Tibial nerve (tissue), 4 donors: ENCODE results near the gene CLCF1. TPM values are rescaled to one million over a fixed set of nuclear protein-coding genes. Genes with fewer than 3 reads are reported as not detected.
"Not testable (repeated sequence)": the region's sequence is repeated elsewhere in the genome, so short reads cannot be mapped to it uniquely, and the experiment has no call there.

Experiments
- DNase-seq, 2 donors: peaks; one replicate each; pipeline ENCODE4 v3.0.0-alpha.2; 2019; ENCODE audit warnings: low spot score in 2 of 2
- H3K27ac ChIP-seq, 4 donors: fragments of 200-600 bp; sonication (generic) in 3 of 4; one replicate each; pipeline ENCODE4 v1.5.1; 2017 to 2019; ENCODE audit warnings: mild to moderate bottlenecking in 1 of 4
- H3K27me3 ChIP-seq, 2 donors: fragments of 200-600 bp; sonication (generic) in 1 of 2; one replicate each; pipeline versions ENCODE4 v1.5.1 to v1.6.0; 2017 to 2019
- H3K36me3 ChIP-seq, 3 donors: fragments of 200-600 bp; sonication (generic); one replicate each; pipeline ENCODE4 v1.5.1; 2018 to 2019
- H3K4me1 ChIP-seq, 4 donors: fragments of 200-600 bp; sonication (generic) in 3 of 4; one replicate each; pipeline ENCODE4 v1.5.1; 2017 to 2019
- H3K4me3 ChIP-seq, 4 donors: fragments of 200-600 bp; sonication (generic) in 3 of 4; one replicate each; pipeline ENCODE4 v1.5.1; 2017 to 2019; ENCODE audit warnings: mild to moderate bottlenecking in 1 of 4, moderate library complexity in 1 of 4
- H3K9me3 ChIP-seq, 4 donors: fragments of 200-600 bp; sonication (generic) in 3 of 4; one replicate each; pipeline ENCODE4 v1.5.1; 2017 to 2019
- EP300 ChIP-seq, 2 donors: sonication (generic); formaldehyde crosslinking; IDR thresholded peaks; one replicate each; pipeline ENCODE4 v1.6.1; 2017; ENCODE audit warnings: antibody characterized with exemption in 2 of 2, mild to moderate bottlenecking in 1 of 2
- POLR2A ChIP-seq, 2 donors: fragments of 450-650 bp; IDR thresholded peaks; one replicate each; pipeline ENCODE4 v1.6.1; 2017; ENCODE audit warnings: antibody characterized with exemption in 2 of 2, mild to moderate bottlenecking in 2 of 2, moderate library complexity in 2 of 2
- WGBS, 2 donors: methylation state at CpG; one replicate each; pipeline ENCODE4 v1.1.5; 2018; 5-methylcytosine and 5-hydroxymethylcytosine counted together
- total RNA-seq, 4 donors: library from RNA; depleted of rRNA; stranded (reverse); fragments of >200 nt; gene quantifications; one replicate each; pipeline ENCODE4 v1.1.0, GENCODE V29; 2016
- TF ChIP-seq, protein P1 (sequence below), 5 experiments: fragments of 200-600 bp in 3 of 5; fragments of 450-650 bp in 2 of 5; sonication (generic) in 3 of 5; IDR thresholded peaks; one replicate each; pipeline ENCODE4 v1.5.1; 2016 to 2019; ENCODE audit warnings: antibody characterized with exemption in 5 of 5, mild to moderate bottlenecking in 3 of 5, moderate library complexity in 2 of 5

Gene CLCF1
- total RNA-seq, 4 donors from 2014 or later: 3.7 to 23.1 (median 5.9) TPM

DNA sequence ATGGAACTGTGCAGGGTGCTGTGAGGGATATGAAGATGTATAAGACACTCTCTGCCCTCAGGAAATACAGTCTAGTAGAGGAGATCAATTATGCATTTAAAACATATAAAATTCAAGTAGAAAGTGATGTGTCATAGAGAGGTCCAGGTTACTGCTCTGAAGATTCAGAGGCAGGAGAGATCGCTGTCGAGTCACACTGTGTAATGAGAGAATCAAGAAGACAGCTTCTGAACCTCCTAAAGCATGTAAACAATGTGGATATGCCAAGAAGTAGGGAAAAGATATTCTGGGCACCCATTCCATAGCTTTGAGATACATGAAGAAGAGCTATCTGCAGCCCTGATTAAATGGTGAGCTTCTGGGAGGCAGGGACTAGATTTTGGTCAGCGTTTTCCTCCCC is 53.4 kb downstream of the CLCF1 start:
- TF ChIP-seq POLR2A (IDR thresholded peaks at IDR 0.05) (no peak), EP300 (IDR thresholded peaks at IDR 0.05) (no peak)
- no peaks in the 10 kb centered on the region for H3K9me3 ChIP-seq
- H3K36me3 ChIP-seq: peaks cover 0 to 14% (median 0%) of the 10 kb centered on the region in 3 donors
- no peaks in the 10 kb centered on the region for H3K27me3 ChIP-seq
- 69 to 81% methylated on average over 3 of the region's 3 CpGs for WGBS, 2 donors
- H3K4me3 ChIP-seq: no peak overlapping the region
- H3K27ac ChIP-seq: no peak overlapping the region
- H3K4me1 ChIP-seq: peaks cover 0 to 33% (median 6%) of the 10 kb centered on the region in 4 donors
- no peak for DNase-seq

DNA sequence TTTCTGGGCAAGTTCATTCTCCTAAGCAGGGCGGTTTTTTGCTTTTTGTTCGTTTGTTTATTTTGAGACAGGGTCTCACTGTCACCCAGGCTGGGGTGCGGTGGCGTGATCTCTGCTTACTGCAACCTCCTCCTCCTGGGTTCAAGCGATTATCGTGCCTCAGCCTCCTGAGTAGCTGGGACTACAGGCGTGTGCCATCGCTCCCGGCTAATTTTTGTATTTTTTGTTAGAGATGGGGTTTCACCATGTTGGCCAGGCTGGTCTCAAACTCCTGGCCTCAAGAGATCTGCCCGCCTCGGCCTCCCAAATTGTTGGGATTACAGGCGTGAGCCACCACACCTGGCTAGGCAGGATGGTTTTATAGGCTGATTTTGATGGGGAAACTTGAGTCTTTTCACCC is 54.5 kb downstream of the CLCF1 start:
- not testable (repeated sequence) for H3K27me3 ChIP-seq, H3K27ac ChIP-seq, H3K9me3 ChIP-seq, DNase-seq
- peaks cover 0 to 33% (median 6%) of the 10 kb centered on the region in 4 donors for H3K4me1 ChIP-seq
- H3K4me3 ChIP-seq: peak overlapping the region in 1 of 4 donors; percentile 87
- peaks cover 0 to 14% (median 0%) of the 10 kb centered on the region in 3 donors for H3K36me3 ChIP-seq
- 90 to 95% methylated on average over 12 of the region's 12 CpGs for whole genome bisulfite sequencing, 2 donors

DNA sequence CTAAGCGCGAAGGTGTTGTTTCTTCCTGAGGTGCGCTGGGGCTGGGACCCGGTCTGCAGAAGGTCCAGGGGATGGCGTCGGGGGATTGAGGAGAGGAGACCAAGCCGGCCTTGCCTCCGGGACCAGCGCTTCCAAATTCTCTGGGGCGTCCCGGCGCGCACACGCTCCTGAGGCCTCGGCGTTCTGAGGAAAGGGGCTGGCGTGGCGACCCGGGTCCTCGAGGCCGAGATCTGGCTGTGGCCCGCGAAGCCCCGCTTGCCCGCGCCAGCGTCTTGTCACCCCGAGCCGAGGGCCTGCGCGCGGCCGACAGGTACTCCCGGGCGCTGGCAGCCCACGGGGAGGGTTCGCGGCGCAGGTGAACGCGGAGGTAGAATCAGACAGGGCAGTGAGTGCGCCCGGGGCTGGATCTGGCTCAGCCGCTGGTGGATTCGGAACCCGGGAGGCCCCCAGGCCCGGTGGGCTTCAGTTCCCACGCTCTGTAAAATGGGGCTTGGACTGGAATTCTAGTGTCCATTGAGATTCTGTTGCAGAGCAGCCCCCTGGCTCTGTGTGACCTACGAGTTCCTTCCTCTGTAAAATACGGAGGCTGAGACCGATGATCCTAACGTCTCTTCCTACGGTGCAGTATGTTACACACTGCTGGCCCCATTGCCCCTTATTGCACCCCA is 55.4 kb downstream of the CLCF1 start:
- Histone ChIP-seq H3K36me3 (peaks cover 0 to 13% (median 0%) of the 10 kb centered on the region in 3 donors), H3K27me3 (no peaks in the 10 kb centered on the region), H3K4me1 (peaks cover 0 to 33% (median 6%) of the 10 kb centered on the region in 4 donors), H3K9me3 (no peaks in the 10 kb centered on the region), H3K4me3 (peak overlapping the region; percentile 65 to 87 (median 77)), H3K27ac (peak overlapping the region; percentile 87 to 97 (median 92))
- TF ChIP-seq, protein P1, sequence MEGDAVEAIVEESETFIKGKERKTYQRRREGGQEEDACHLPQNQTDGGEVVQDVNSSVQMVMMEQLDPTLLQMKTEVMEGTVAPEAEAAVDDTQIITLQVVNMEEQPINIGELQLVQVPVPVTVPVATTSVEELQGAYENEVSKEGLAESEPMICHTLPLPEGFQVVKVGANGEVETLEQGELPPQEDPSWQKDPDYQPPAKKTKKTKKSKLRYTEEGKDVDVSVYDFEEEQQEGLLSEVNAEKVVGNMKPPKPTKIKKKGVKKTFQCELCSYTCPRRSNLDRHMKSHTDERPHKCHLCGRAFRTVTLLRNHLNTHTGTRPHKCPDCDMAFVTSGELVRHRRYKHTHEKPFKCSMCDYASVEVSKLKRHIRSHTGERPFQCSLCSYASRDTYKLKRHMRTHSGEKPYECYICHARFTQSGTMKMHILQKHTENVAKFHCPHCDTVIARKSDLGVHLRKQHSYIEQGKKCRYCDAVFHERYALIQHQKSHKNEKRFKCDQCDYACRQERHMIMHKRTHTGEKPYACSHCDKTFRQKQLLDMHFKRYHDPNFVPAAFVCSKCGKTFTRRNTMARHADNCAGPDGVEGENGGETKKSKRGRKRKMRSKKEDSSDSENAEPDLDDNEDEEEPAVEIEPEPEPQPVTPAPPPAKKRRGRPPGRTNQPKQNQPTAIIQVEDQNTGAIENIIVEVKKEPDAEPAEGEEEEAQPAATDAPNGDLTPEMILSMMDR (IDR thresholded peaks at IDR 0.05): no peak
- no peak for TF ChIP-seq POLR2A (IDR thresholded peaks at IDR 0.05)
- no peak for TF ChIP-seq EP300 (IDR thresholded peaks at IDR 0.05)
- 1 to 2% methylated on average over 25 to 37 of the region's 53 CpGs for WGBS, 2 donors
- DNase-seq: no peak

DNA sequence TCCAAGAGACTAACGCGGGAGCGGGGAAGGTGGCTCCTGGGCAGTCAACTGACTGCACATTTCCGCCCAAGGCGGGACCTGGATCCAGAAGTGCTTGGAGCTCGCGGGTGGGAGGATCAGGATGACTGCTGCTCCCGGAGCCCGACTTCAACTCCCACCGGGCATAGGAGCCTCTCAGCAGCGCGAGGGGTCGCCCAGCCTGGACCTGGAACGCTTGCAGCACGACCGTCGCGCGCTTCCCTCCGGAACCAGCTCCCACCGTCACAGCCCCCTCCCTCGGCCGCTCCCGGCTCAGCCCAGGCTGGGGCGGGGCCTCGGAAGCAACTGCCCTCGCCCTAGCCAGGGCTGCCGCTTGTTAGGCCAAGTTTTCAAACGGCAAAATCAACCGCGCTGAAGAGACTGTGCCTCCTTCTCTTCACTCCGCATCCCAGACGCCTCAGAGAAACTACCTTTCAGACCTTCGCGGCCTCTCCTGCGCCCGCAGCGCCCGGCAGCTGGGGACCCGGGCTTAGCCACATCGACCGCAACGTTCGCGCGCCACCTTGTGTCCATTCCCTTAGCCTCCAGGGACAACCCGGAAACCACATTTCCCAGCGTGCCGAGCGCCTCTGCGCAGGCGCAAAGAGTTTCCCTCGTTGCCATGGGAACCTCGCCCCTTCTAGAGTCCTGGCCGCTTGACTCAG is 56.1 kb downstream of the CLCF1 start:
- peak overlapping the region; percentile 65 to 87 (median 77) for H3K4me3 ChIP-seq
- TF ChIP-seq, protein P1 (IDR thresholded peaks at IDR 0.05): peak; percentile 92 to 100 (median 96)
- peak; percentile 10 to 59 for TF ChIP-seq POLR2A (IDR thresholded peaks at IDR 0.05)
- TF ChIP-seq EP300 (IDR thresholded peaks at IDR 0.05): peak; percentile 69 to 75
- peak overlapping the region; percentile 87 to 97 (median 92) for H3K27ac ChIP-seq
- peaks cover 0 to 7% (median 0%) of the 10 kb centered on the region in 3 donors for H3K36me3 ChIP-seq
- H3K9me3 ChIP-seq: no peaks in the 10 kb centered on the region
- H3K4me1 ChIP-seq: peaks cover 0 to 38% (median 8%) of the 10 kb centered on the region in 4 donors
- WGBS, 2 donors: 0 to 1% methylated on average over 43 to 54 of the region's 55 CpGs
- H3K27me3 ChIP-seq: no peaks in the 10 kb centered on the region
- peak; percentile 92 to 97 for DNase-seq

DNA sequence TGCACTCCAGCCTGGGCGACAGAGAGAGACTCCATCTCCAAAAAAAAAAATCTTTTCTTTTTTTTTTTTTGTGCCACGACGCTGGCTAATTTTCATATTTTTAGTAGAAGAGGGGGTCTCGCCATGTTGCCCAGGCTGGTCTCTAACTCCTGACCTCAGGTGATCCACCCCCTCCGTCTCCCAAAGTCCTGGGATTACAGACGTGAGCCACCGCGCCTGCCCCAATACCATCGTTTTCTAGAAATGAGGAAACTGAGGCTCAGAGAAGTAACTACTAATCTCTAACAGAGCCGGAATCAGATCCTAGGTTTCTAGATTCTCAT is 56.6 kb downstream of the CLCF1 start:
- Histone ChIP-seq H3K4me1 (peaks cover 0 to 39% (median 8%) of the 10 kb centered on the region in 4 donors), H3K9me3 (no peaks in the 10 kb centered on the region), H3K27me3 (no peaks in the 10 kb centered on the region), H3K36me3 (peaks cover 0 to 5% (median 0%) of the 10 kb centered on the region in 3 donors), H3K27ac (peak overlapping the region; percentile 87 to 97 (median 92)), H3K4me3 (peak overlapping the region; percentile 65 to 87 (median 77))
- TF ChIP-seq, protein P1 (IDR thresholded peaks at IDR 0.05): no peak
- TF ChIP-seq POLR2A (IDR thresholded peaks at IDR 0.05) (no peak), EP300 (IDR thresholded peaks at IDR 0.05) (no peak)
- 1 to 3% methylated on average over 10 of the region's 10 CpGs for WGBS, 2 donors
- DNase-seq: no peak

DNA sequence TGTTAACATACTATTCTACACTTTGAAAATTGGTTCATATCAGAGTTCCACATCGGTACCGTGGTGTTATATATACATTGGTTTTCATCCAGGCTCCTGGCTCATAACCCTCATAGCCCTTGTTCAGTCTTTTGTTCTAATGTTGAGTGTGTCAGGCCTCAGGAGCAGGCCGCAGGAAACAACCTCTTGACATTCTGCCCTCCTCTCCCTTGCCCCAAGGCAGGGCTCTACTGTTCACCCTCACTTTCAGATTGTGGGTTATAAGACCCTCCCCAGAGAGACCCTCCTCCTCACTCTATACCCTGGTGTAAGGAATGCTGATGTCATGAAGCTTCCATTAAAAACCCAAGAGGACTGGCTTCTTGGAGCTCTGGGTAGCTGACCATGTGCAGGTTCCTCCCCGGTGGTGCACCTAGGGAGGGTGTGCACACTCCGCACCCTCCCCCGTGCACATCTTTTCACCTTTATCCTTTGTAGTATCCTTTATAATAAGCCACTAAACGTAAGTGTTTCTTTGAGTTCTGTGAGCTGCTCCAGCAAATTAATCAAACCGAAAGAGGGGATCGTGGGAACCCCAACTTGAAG is 58.0 kb downstream of the CLCF1 start:
- no peak for TF ChIP-seq EP300 (IDR thresholded peaks at IDR 0.05)
- TF ChIP-seq POLR2A (IDR thresholded peaks at IDR 0.05): no peak
- TF ChIP-seq, protein P1 (IDR thresholded peaks at IDR 0.05): no peak
- no peak overlapping the region for H3K4me3 ChIP-seq
- H3K4me1 ChIP-seq: peaks cover 0 to 39% (median 8%) of the 10 kb centered on the region in 4 donors
- H3K9me3 ChIP-seq: no peaks in the 10 kb centered on the region
- no peak for DNase-seq
- H3K36me3 ChIP-seq: peaks cover 0 to 17% (median 0%) of the 10 kb centered on the region in 3 donors
- no peaks in the 10 kb centered on the region for H3K27me3 ChIP-seq
- WGBS, 2 donors: 81 to 82% methylated on average over 9 of the region's 9 CpGs
- no peak overlapping the region for H3K27ac ChIP-seq
